H1 (cell line): ENCODE data around the gene CHPT1. TPM values are rescaled to one million over a fixed set of nuclear protein-coding genes. Genes with fewer than 3 reads are reported as not detected.

ENCODE experiments used
- polyA plus RNA-seq, 7 experiments: library from polyadenylated mRNA; depleted of rRNA in 3 of 7; stranded (reverse) in 5 of 7; unstranded in 2 of 7; fragments of >200 nt in 5 of 7; fragments of 200-250 nt in 2 of 7; gene quantifications; 1 replicate in 5 of 7; 2 replicates in 1 of 7; 4 replicates in 1 of 7; pipeline versions ENCODE4 v1.2.1 to v1.2.3, GENCODE V29; 2011 to 2013; ENCODE audit warnings: missing spikeins in 2 of 7, mixed read lengths in 2 of 7
- small RNA-seq: library from polyadenylated mRNA; stranded (forward); fragments of <200 nt; extraction: miRNeasy Mini kit (QIAGEN cat#:217004); gene quantifications from one replicate; pipeline ENCODE3, GENCODE V24; 2013; ENCODE audit not compliant: insufficient read depth
- total RNA-seq: library from RNA; stranded (reverse); fragmentation: NEBNext Ultra II Directional; extraction: Animal tissue kit (Norgen Biotek cat#: 25700); gene quantifications from 2 replicates; pipeline ENCODE4 v1.2.1, GENCODE V29; 2021

CHPT1 gene
- total and polyA plus RNA-seq, 2 of the 8 experiments (the other 6 are each of a cell fraction or from before 2014, with no cell fraction given), result 13.3 to 22.5 TPM

Small RNA genes lying within 50 kb of the gene (small RNA-seq; reads per million reads assigned to genes)
- not detected for gene RNU6-101P
- gene RNY1P16, result not detected

Other genes starting within 250 kb of the CHPT1 start
- gene SPIC, start 222.3 kb upstream of the CHPT1 start, total RNA-seq, result not detected in 2 replicates
- gene SPIC, start 222.3 kb upstream of the CHPT1 start, polyA plus RNA-seq (2011; rRNA removed), result not detected in 2 replicates
- not detected in 2 replicates for gene MYBPC1, start 102.7 kb upstream of the CHPT1 start, total RNA-seq
- not detected in 2 replicates for gene MYBPC1, start 102.7 kb upstream of the CHPT1 start, polyA plus RNA-seq (2011; rRNA removed)
- 0.07 TPM in 1 of 2 replicates, not detected in the other for gene SYCP3, start 41.8 kb downstream of the CHPT1 start, total RNA-seq
- gene SYCP3, start 41.8 kb downstream of the CHPT1 start, polyA plus RNA-seq (2011; rRNA removed), result 0.02 TPM in 1 of 2 replicates, not detected in the other
- gene GNPTAB, start 133.3 kb downstream of the CHPT1 start, total RNA-seq, result 51.3 and 54.6 TPM in 2 replicates
- gene GNPTAB, start 133.3 kb downstream of the CHPT1 start, polyA plus RNA-seq (2011; rRNA removed), result 14.3 and 21.5 TPM in 2 replicates
- gene DRAM1, start 179.9 kb downstream of the CHPT1 start, total RNA-seq, result 5.7 and 6.2 TPM in 2 replicates
- gene DRAM1, start 179.9 kb downstream of the CHPT1 start, polyA plus RNA-seq (2011; rRNA removed), result 3.0 and 4.6 TPM in 2 replicates